Measurements from ENCODE around the gene DNAL1. TPM values are rescaled to one million over a fixed set of nuclear protein-coding genes. Genes with fewer than 3 reads are reported as not detected.

The DNAL1 gene
- total RNA-seq, 1 experiment from 2014 or later: 15.2 TPM

- H3K4me1 Mint-ChIP-seq (ENCODE audit: low read depth, unreplicated experiment): no peaks in the 10 kb centered on the region
- no TSS peak for BruUV-seq (replicated peaks)
- CTCF ChIA-PET: no interaction called here
- intact Hi-C loops (cut with micrococcal nuclease; ENCODE audit: unreplicated experiment): no loop called here
- no peak overlapping the region for H3K27ac Mint-ChIP-seq (ENCODE audit: unreplicated experiment)
- no peak for TF ChIP-seq CTCF (IDR thresholded peaks at IDR 0.05; ENCODE audit: unreplicated experiment)
- no peak for DNase-seq
- no peaks in the 10 kb centered on the region for H3K27me3 Mint-ChIP-seq (ENCODE audit: unreplicated experiment)
- no peaks in the 10 kb centered on the region for H3K36me3 Mint-ChIP-seq (ENCODE audit: insufficient read depth, unreplicated experiment)
- H3K9me3 Mint-ChIP-seq (ENCODE audit: low read depth, unreplicated experiment): no peaks in the 10 kb centered on the region
- no peak overlapping the region for H3K4me3 Mint-ChIP-seq (ENCODE audit: low read depth, unreplicated experiment)
Measured at GRCh38 chr14:73623504-73624054, 21.2 kb upstream of the DNAL1 start.

GRCh38 chr14:73625706-73626105, 19.1 kb upstream of the DNAL1 start:
- no peak for DNase-seq
- no peaks in the 10 kb centered on the region for H3K27me3 Mint-ChIP-seq (ENCODE audit: unreplicated experiment)
- no peak overlapping the region for H3K27ac Mint-ChIP-seq (ENCODE audit: unreplicated experiment)
- TF ChIP-seq CTCF (IDR thresholded peaks at IDR 0.05; ENCODE audit: unreplicated experiment): no peak
- H3K9me3 Mint-ChIP-seq (ENCODE audit: low read depth, unreplicated experiment): no peaks in the 10 kb centered on the region
- H3K36me3 Mint-ChIP-seq (ENCODE audit: insufficient read depth, unreplicated experiment): no peaks in the 10 kb centered on the region
- no peaks in the 10 kb centered on the region for H3K4me1 Mint-ChIP-seq (ENCODE audit: low read depth, unreplicated experiment)
- H3K4me3 Mint-ChIP-seq (ENCODE audit: low read depth, unreplicated experiment): no peak overlapping the region
- intact Hi-C loops (cut with micrococcal nuclease; ENCODE audit: unreplicated experiment): no loop called here
- CTCF ChIA-PET: no interaction called here
- BruUV-seq (replicated peaks): no TSS peak

GRCh38 chr14:73627151-73627558, 17.6 kb upstream of the DNAL1 start:
- Mint-ChIP-seq H3K9me3 (ENCODE audit: low read depth, unreplicated experiment) (no peaks in the 10 kb centered on the region), H3K36me3 (ENCODE audit: insufficient read depth, unreplicated experiment) (no peaks in the 10 kb centered on the region), H3K4me1 (ENCODE audit: low read depth, unreplicated experiment) (no peaks in the 10 kb centered on the region), H3K27me3 (ENCODE audit: unreplicated experiment) (no peaks in the 10 kb centered on the region), H3K4me3 (ENCODE audit: low read depth, unreplicated experiment) (no peak overlapping the region), H3K27ac (ENCODE audit: unreplicated experiment) (no peak overlapping the region)
- TF ChIP-seq CTCF (IDR thresholded peaks at IDR 0.05; ENCODE audit: unreplicated experiment): no peak
- intact Hi-C loops (cut with micrococcal nuclease; ENCODE audit: unreplicated experiment): no loop called here
- no peak for DNase-seq
- CTCF ChIA-PET: interaction anchor here (0.7 kb wide), 1 partner anchor 19 kb away, joined by 4 read pairs; no protein-coding TSS in a partner anchor
- BruUV-seq (replicated peaks): no TSS peak

GRCh38 chr14:73630009-73630780, 14.6 kb upstream of the DNAL1 start:
- DNase-seq: no peak
- intact Hi-C loops (cut with micrococcal nuclease; ENCODE audit: unreplicated experiment): loop anchor here (5.0 kb wide), 1 partner anchor 138 kb away; the partner anchor contains the start of gene RIOX1
- no peaks in the 10 kb centered on the region for H3K4me1 Mint-ChIP-seq (ENCODE audit: low read depth, unreplicated experiment)
- H3K9me3 Mint-ChIP-seq (ENCODE audit: low read depth, unreplicated experiment): no peaks in the 10 kb centered on the region
- no peaks in the 10 kb centered on the region for H3K27me3 Mint-ChIP-seq (ENCODE audit: unreplicated experiment)
- no peak overlapping the region for H3K4me3 Mint-ChIP-seq (ENCODE audit: low read depth, unreplicated experiment)
- no peak for TF ChIP-seq CTCF (IDR thresholded peaks at IDR 0.05; ENCODE audit: unreplicated experiment)
- CTCF ChIA-PET: no interaction called here
- H3K27ac Mint-ChIP-seq (ENCODE audit: unreplicated experiment): no peak overlapping the region
- H3K36me3 Mint-ChIP-seq (ENCODE audit: insufficient read depth, unreplicated experiment): peaks cover 8% of the 10 kb centered on the region
- no TSS peak for BruUV-seq (replicated peaks)

Measured in Calu3 (cell line).